Skin of body (tissue), 2 donors: ENCODE data around the gene KCNK7. TPM values are rescaled to one million over a fixed set of nuclear protein-coding genes. Genes with fewer than 3 reads are reported as not detected.
"Not testable (repeated sequence)": the region's sequence is repeated elsewhere in the genome, so short reads cannot be mapped to it uniquely, and the experiment has no call there.

Experiments
- DNase-seq: peaks from one replicate; lab custom pipeline; 2025; lab: John Stamatoyannopoulos, UW
- total RNA-seq: library from RNA; depleted of rRNA; stranded (reverse); fragments of >200 nt; gene quantifications from one replicate; pipeline ENCODE4 v1.2.3, GENCODE V29; 2014

Gene KCNK7
- total RNA-seq: 8.5 TPM

- DNase-seq: no peak
Observed at GRCh38 chr11:65595543-65596281, at the start of gene KCNK7. Gene KCNK7 (minus strand): TSS chr11:65595800. CDS start chr11:65595772, 28 bp downstream.

- DNase-seq: no peak
Observed at GRCh38 chr11:65644837-65645236, 49.2 kb upstream of the KCNK7 start.

GRCh38 chr11:65643971-65644370 lies 48.4 kb upstream of the KCNK7 start:
- no peak for DNase-seq

- no peak for DNase-seq
Observed at GRCh38 chr11:65642014-65642671, 46.5 kb upstream of the KCNK7 start.

- DNase-seq: no peak
Observed at GRCh38 chr11:65641297-65642013, 45.9 kb upstream of the KCNK7 start.

- no peak for DNase-seq
Observed at GRCh38 chr11:65640483-65641296, 45.1 kb upstream of the KCNK7 start.

- DNase-seq: no peak
Observed at GRCh38 chr11:65639623-65640482, 44.3 kb upstream of the KCNK7 start.

GRCh38 chr11:65639228-65639597 lies 43.6 kb upstream of the KCNK7 start:
- DNase-seq: not testable (repeated sequence)

GRCh38 chr11:65637794-65638419 lies 42.3 kb upstream of the KCNK7 start, which contains the start of gene SIPA1:
Gene SIPA1 (plus strand): TSS chr11:65638101. CDS start chr11:65640922, 2,821 bp downstream.
- DNase-seq: peak; percentile 76

GRCh38 chr11:65637032-65637557 lies 41.5 kb upstream of the KCNK7 start:
- DNase-seq: no peak

GRCh38 chr11:65636108-65637031 lies 40.8 kb upstream of the KCNK7 start:
- no peak for DNase-seq

GRCh38 chr11:65634905-65635731 lies 39.5 kb upstream of the KCNK7 start:
- DNase-seq: no peak

- DNase-seq: no peak
Observed at GRCh38 chr11:65634440-65634839, 38.8 kb upstream of the KCNK7 start.

GRCh38 chr11:65634109-65634436 lies 38.5 kb upstream of the KCNK7 start:
- DNase-seq: no peak

GRCh38 chr11:65633390-65634108 lies 37.9 kb upstream of the KCNK7 start:
- no peak for DNase-seq

GRCh38 chr11:65630215-65630614 lies 34.6 kb upstream of the KCNK7 start:
- DNase-seq: no peak

- DNase-seq: no peak
Observed at GRCh38 chr11:65629579-65629978, 34.0 kb upstream of the KCNK7 start.
